HEK293 (cell line): ENCODE data around the gene PPP6R1.

Experiments used
- ZNF473 ChIP-seq: fragments of 450-650 bp; formaldehyde crosslinking; IDR thresholded peaks from 2 replicates; pipeline ENCODE4 v1.5.1; 2017; ENCODE audit warnings: missing biosample characterization, missing genetic modification characterization
- TF ChIP-seq, protein P1 (sequence below): fragments of 450-650 bp; formaldehyde crosslinking; IDR thresholded peaks from 2 replicates; pipeline ENCODE4 v1.5.1; 2016; ENCODE audit warnings: missing biosample characterization, missing genetic modification characterization
- TF ChIP-seq, protein P2 (sequence below): fragments of 450-650 bp; formaldehyde crosslinking; IDR thresholded peaks from 2 replicates; pipeline ENCODE4 v1.5.1; 2016; ENCODE audit warnings: missing biosample characterization, missing genetic modification characterization

DNA sequence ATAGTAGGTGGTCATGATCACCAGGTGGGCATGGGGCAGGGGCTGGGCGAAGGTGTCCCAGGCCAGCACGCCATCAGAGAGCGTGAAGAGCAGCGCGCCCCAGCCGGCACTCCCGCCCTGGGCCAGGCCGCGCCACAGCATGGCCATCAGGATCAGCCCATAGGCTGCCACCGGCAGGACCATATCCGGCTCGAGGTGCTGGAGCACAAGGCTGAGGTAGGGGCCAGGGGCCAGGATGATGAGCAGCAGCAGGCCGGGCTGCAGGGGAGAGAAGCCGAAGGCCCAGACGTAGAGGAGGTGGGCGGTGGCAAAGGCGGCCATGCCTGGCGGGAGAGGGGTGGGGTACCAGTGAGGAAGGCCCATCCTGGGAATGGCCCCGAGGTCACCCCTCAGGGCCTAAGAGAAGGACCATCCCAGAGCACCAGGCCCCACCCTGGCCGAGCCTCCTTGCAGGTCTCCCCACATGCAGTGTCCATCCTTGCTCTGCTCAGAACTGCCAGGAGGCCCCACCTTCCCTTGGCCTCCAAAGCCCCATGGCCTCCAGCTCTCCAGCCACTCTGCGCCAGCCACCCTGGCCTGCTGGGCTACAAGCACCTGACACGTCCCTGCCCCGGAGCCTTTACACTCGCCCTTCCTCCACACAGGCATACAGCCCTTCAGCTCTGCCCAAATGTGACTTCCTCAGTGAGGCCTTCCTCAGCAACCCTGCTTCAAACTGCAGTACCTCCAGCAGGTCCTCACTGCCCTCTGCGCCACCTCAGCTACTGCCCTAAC, 31.4 kb downstream of the PPP6R1 start:
- TF ChIP-seq, protein P1, sequence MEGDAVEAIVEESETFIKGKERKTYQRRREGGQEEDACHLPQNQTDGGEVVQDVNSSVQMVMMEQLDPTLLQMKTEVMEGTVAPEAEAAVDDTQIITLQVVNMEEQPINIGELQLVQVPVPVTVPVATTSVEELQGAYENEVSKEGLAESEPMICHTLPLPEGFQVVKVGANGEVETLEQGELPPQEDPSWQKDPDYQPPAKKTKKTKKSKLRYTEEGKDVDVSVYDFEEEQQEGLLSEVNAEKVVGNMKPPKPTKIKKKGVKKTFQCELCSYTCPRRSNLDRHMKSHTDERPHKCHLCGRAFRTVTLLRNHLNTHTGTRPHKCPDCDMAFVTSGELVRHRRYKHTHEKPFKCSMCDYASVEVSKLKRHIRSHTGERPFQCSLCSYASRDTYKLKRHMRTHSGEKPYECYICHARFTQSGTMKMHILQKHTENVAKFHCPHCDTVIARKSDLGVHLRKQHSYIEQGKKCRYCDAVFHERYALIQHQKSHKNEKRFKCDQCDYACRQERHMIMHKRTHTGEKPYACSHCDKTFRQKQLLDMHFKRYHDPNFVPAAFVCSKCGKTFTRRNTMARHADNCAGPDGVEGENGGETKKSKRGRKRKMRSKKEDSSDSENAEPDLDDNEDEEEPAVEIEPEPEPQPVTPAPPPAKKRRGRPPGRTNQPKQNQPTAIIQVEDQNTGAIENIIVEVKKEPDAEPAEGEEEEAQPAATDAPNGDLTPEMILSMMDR (tag by site-specific recombination) = no peak
- TF ChIP-seq, protein P2, sequence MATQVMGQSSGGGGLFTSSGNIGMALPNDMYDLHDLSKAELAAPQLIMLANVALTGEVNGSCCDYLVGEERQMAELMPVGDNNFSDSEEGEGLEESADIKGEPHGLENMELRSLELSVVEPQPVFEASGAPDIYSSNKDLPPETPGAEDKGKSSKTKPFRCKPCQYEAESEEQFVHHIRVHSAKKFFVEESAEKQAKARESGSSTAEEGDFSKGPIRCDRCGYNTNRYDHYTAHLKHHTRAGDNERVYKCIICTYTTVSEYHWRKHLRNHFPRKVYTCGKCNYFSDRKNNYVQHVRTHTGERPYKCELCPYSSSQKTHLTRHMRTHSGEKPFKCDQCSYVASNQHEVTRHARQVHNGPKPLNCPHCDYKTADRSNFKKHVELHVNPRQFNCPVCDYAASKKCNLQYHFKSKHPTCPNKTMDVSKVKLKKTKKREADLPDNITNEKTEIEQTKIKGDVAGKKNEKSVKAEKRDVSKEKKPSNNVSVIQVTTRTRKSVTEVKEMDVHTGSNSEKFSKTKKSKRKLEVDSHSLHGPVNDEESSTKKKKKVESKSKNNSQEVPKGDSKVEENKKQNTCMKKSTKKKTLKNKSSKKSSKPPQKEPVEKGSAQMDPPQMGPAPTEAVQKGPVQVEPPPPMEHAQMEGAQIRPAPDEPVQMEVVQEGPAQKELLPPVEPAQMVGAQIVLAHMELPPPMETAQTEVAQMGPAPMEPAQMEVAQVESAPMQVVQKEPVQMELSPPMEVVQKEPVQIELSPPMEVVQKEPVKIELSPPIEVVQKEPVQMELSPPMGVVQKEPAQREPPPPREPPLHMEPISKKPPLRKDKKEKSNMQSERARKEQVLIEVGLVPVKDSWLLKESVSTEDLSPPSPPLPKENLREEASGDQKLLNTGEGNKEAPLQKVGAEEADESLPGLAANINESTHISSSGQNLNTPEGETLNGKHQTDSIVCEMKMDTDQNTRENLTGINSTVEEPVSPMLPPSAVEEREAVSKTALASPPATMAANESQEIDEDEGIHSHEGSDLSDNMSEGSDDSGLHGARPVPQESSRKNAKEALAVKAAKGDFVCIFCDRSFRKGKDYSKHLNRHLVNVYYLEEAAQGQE (tag by site-specific recombination) = no peak
- TF ChIP-seq ZNF473 (tag by site-specific recombination) = no peak
